Stimulated activated CD4-positive, alpha-beta T cell treated with anti-CD3 and anti-CD28 coated beads, Interleukin-4, amount 100 ng/mL, for 1 hour (primary cell): ENCODE data around the gene TCFL5.

Experiments used
- DNase-seq: peaks from one replicate; pipeline ENCODE4 v3.0.0-alpha.2; 2020

Gene TCFL5

DNA sequence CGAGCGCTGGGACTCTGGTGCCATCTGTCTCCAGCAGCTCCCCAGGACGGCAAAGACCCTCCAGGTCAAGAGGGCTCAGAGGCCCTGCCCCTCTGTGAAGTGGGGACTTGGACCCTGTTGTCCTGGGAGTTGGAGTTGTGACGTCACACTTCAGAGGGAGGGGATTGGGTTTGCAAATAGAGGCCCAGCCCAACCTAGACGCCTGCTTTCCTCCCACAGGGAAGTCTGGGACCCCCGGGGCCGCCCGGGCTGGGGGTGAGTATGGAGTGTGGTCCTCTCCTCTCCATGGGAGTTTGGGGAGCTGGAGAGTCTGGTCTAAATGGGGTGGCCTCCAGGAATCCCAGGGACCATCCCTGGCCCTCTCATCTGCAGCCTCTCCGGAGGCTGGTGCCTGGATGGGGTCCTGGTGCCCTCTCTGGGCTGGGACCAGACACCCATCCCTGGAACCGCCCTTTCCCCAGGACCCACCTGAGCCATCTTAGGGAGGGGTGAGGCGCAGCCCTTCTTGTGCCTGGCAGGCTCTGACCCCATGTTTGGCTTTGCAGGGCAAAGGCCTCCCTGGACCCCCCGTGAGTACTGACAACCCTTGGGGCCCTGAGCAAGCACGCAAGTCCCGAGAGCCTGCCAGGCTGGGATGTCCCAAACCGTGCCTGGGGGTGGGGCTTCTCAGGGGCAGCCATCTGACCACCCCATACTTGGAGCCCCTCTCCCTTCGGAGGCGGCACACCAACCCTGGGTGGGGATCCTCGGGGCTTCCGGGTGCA, 40.5 kb downstream of the TCFL5 start:
- DNase-seq, result no peak

DNA sequence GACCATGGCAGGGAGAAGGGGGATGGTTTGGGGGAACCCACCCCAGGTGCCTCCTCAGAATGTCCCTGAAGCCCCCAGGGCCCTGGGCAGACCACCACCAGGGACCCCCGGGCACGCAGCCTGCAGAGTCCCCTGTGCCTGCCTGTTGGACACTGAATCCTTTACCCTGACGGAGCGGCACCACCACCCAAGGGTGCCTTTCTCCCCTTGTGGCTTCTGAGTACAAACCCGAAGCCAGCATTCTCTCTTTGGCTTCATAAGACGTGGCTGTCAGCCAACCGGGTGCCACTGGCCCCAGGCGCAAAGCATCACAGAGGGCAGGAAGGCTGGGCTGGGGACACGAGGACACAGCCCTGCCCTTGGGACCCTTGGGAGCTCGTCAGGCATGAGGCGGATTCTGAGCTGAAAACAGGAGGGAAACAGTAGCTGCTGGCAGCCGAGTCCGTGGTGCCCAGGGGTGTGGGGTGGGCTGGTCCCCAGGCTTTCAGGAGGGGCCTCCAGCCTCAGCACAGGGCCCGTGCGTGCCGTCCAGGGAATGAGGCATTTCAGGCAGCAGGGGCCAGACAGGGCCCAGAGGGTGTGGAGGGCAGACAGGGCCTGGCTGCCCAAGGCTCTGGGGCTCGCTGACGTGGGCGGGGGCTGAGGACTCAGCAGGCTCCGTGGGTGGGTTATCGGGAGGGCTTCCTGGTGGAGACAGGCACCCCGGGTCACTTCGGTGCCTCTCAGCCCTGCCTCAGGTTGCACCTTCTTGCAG, 41.2 kb downstream of the TCFL5 start:
- no peak for DNase-seq

DNA sequence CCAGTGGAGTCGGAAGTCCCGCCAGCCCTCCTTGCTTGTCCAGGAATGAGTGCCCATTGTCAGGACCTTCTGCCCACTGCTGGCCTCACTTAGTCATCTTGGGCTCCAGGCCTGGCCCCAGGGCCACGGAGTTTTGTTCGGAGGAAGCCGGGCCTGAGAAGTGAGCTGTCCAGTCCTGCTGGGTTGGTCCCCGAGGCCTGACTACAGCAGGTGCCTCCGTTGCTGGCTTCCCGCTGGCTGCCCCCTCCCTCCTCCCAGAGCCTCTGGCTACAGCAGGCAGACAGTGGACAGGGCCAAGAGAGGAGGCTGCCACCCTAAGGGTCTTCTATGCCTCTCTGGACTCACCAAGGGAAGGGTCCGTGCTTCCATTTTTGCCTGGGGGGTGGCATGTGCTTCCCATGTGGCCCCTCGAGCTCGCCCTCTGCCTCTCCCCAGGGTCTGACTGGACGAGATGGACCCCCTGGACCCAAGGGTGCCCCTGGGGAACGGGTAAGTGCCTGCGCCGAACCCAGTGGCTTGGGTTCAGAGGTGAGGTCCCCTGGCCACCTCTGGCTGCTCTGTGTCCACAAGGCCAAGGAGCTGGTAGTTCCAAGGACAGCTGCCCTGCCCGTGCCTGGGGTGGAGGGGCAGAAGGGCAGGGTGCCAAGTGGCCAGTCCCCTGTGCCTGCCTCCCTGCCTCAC, 42.0 kb downstream of the TCFL5 start:
- no peak for DNase-seq

DNA sequence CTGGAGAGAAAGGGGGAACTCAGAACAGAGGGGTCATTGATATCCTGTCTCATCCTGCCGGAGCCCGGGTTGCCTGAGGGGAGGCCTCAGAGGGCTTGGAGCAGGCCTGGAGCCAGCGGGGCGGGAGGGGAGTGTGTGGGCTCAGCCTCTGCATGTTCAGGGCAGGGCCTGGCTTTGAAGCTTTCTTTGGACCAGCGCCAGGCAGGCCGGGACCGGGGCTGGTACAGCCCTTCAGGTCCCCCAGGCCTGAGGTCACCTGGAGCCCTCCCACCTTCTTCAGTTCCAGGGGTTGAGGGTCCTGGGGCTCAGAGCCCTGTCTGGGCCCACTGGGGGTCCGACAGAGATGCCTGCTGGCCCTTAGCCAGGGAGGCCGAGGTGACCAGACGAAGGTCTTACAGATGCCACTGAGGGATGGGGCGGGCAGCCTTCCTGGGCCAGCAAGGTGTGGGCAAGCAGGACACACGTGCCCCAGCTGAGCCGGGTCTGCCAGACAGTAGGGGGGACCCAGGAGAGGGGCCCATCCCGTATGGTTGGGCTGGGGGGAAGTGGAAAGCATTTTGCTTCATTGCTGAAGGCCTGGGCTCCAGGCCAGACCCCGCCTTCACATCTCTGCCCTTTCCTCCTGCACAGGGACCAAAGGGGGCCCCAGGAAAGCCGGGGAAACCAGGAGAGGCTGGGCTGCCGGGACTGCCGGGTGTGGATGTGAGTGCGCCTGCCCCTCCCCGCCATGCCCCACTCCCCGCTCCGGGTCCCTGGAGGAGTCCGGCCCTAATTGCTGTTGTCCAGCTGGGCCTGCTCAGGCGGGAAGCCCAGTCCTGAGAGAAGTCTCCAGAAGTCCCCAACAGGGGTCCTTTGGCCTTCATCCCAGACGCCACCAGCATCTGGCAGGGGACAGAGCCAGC, 42.8 kb downstream of the TCFL5 start:
- DNase-seq, result no peak

DNA sequence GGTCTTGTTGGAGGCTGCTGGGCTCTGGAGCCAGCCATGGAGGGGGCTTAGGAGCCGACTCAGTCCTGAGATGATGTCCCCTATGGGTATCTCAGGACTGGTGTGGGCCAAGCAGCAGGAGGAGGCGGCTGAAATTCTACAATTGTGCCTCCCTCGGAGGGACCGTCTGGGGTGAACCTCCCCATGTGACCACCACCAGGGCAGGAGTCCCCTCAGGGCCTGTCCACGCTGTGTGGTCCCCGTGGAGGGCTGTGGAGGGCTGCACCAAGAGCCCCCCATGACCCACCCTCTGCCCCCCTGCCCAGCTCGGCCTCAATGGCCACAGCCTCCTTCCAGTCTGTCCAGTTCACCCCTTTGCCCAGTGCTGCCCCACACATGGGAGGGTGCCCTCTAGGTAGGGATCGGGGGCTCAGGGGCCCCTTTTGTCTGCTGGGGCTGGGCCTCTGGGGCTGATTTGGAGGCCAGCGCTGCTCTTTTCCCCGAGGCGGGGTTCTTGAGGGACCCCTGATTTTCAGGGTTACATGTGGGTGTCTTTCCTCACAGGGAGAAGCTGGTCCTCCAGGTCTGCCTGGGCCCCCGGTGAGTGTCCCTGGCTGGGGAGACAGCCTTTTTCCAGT, 43.5 kb downstream of the TCFL5 start:
- no peak for DNase-seq

DNA sequence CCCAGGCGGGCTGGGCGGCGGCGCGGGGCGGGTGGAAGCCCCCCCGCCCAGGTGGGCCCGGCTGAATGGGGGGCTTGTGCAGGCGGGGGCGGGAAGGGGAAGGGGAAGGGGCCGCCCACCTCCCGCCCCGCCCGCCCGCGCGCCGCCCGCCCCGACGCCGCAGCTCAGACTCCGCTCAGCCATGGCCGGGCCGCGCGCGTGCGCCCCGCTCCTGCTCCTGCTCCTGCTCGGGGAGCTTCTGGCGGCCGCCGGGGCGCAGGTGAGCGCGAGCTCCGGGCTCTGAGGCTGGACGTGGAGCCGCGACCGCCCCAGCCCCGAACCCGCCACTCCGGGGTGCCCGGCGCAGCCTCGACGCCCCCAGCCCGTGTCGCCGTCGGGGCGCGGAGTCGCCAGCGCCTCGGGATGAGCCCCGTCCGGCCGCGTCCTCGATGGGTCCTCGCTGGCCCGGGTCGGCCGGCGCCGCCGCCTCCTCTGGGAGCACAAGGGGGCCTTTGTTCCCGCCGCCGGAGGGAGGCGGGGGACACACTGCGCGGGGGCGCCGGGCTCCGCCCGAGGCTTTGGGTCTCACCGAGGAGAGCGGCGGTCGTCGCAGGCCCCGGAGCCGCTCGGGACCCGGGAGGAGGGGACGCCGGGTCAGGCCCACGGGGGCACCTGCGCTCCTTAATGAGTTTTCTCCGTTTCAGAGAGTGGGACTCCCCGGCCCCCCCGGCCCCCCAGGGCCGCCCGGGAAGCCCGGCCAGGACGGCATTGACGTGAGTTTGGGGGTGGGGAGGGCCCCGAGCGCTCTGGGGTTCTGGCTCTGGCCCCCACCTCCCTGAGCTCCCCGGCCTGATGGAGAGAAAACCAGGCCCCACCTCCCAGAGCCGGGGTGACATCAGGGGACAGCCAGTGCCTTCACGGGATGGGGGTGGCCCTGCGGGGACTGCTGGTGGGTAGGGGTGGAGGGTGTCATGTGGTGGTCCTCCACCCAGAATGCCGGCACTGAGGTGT, 44.4 kb downstream of the TCFL5 start, which contains the start of gene COL9A3:
COL9A3 (plus strand) TSS at position 167 of the 990 bp plus-strand sequence; CDS start at position 182, 15 bp downstream.
- no peak for DNase-seq

DNA sequence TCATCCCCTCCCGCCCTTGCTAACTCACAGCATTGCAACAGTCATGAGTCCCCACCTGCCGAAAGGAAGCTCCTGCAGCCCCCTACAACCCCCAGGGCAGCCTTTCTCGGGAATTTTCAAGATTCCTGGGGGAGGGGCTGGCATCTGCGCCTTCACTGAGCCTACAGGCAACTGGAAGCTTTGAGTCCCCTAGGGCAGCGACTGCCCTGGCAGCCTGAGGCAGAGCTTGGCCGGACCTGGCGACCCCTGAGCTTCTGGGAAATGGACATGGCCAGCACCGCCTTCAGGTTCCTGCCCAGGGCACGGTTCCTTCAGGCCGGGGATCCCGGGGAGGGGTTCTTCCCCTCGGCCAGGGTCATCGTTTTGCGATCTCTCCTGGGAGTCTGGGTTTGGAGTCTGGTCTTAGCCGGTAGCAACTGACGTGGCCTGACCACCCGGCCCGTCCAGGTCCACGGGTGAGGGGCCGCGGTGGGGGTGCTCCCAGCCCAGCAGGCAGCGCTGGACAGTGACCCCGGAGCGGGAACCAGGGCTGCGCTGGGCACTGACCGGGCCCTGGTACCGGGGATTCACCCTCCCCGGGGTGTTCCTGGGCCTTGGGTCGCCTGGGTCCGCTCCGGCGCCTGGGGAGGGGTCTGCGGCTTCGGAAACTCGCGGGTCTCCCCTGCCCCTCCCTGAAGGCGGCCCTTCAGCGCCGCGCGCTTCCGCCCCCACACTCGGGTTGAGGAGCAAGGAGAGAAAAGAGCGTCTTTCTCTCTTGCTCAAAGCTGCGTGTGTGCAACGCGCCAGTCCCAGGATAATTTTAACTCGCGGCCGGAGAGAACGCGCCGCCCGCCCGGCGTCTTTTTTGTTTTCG, 45.4 kb downstream of the TCFL5 start:
- no peak for DNase-seq

DNA sequence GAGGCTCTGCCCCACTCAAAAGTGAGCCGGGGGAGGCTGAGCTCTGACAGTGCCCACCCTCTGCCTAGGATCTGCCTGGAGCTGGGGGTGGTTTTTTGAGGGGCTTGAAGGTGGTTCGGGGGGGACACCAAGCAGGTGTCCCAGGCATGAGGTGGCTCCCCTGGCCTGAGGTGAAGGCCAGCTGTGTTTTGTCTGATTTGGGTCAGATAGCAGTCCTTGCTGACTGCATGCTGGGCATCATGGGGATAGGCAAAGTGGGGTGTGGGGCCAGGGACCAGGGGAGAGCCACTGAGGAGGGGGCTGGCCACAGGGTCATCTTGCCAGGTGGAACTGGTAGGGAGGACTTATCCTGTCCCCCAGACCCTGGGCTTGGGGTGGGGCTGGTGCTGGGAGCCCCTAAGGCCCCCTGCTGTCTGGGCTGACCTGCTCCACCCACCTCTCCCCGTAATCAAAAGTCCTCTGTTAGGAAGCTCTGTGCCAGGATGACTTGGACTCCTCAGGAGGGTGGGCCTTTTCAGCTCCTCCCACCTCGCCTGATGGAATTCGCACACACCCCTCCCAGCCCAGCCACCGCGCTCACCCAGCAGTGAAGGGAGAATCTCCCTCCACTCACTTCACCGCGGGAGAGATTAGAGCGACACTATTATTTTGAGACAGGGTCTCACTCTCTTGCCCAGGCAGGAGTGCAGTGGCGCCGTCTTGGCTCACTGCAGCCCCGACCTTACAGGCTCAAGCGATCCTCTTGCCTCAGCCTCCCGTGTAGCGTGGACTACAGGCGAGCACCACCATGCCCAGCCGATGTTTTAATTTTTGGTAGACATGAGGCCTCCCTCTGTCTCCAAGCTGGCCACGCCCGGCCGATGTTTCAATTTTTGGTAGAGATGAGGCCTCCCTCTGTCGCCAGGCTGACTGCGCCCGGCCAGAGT, 46.3 kb downstream of the TCFL5 start:
- no peak for DNase-seq

DNA sequence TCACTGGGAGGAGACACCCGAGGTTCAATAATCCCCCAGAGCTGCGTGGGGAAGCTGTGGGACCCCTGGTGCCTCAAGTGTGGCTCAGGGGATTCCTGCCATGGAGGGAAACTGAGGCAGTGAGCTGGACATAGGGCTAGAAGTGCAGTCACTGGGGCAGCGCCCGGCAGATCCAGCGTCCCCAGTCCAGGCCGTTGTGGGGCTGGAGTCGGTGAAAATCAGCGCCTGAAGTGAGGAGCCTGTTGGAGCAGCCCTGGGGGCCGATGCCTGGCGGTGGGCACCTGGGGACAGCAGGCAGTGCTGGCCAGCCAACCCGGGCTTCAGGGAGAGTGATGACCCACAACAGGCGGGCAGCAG, 46.9 kb downstream of the TCFL5 start:
- DNase-seq, result no peak

DNA sequence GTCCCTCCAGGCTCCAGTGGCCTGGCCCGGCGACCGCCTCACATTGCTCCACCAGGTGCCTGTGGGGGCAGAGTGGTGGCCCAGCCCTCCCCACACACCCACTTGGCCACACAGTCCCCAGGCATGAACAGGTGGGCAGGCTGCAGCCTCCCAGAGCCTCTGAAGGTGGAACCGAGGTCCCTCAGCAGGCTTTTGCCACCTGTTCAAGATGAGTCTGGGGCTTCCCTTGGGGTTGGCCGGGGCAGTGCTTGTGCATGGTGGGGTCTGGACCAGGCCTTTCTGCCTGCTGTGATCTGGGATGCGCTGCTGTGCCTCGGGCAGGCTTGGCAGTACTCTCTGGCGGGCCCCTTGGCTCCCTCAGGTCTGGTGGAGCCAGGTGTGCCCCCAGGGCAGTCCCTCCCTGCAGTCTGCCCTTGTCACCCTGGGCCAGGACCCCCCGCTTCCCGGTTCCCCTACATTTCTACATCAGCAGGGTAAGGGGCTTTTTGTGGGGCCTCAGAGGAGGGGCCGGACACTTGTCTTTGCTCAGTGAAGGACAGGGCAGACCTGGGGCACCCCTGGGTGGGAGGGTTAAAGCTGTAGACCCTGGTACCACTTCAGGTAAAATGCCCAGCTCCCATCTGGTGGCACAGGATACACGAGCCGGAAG, 47.4 kb downstream of the TCFL5 start:
- no peak for DNase-seq

DNA sequence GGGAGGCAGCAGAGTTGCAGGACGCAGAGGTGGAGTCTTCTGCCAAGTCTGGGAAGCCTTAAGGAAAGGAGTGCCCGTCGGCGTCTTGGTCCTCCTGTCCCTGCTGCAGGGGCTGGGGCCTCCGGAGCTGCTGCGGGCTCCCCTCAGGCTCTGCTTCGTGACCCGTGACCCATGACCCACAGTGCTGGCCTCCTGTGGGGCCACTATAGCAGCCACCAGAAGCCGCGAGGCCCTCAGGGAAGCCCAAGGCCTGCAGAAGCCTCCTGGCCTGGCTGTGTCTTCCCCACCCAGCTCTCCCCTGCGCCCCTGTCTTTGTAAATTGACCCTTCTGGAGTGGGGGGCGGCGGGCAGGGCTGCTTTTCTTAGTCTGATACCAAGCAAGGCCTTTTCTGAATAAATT, 48.0 kb downstream of the TCFL5 start:
- no peak for DNase-seq

DNA sequence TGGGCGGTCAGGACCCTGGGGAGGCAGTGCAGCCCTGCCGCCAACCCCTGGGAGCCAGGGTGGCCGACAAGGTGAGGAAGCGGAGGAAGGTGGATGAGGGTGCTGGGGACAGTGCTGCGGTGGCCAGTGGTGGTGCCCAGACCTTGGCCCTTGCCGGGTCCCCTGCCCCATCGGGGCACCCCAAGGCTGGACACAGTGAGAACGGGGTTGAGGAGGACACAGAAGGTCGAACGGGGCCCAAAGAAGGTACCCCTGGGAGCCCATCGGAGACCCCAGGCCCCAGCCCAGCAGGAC, 48.8 kb downstream of the TCFL5 start:
- DNase-seq, result no peak

DNA sequence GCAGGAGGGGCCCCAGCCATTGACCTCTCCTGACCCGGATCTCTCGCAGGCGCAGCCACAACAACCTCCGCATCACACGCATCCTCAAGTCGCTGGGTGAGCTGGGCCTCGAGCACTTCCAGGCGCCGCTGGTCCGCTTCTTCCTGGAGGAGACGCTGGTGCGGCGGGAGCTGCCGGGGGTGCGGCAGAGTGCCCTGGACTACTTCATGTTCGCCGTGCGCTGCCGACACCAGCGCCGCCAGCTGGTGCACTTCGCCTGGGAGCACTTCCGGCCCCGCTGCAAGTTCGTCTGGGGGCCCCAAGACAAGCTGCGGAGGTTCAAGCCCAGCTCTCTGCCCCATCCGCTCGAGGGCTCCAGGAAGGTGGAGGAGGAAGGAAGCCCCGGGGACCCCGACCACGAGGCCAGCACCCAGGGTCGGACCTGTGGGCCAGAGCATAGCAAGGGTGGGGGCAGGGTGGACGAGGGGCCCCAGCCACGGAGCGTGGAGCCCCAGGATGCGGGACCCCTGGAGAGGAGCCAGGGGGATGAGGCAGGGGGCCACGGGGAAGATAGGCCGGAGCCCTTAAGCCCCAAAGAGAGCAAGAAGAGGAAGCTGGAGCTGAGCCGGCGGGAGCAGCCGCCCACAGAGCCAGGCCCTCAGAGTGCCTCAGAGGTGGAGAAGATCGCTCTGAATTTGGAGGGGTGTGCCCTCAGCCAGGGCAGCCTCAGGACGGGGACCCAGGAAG, 49.3 kb downstream of the TCFL5 start:
- no peak for DNase-seq

DNA sequence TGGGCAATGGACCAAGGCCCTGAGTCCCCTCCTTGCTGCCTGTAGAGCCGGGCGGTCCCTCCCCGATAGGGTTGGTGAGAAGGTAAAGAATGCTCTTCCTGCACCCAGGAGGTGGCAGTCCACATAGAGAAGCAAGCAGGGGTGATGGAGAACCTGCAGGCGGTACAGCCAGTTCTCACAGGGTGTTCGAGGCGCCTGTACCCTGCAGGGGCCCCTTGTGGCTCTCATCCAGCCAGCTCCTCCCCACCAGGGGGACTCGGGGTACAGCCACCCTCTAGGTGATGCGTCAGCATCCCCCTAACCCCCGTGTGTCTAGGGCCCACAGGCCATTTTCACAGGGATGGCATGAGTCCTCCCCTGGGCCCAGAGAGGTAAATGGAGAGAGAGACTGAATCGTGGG, 49.9 kb downstream of the TCFL5 start:
- no peak for DNase-seq

DNA sequence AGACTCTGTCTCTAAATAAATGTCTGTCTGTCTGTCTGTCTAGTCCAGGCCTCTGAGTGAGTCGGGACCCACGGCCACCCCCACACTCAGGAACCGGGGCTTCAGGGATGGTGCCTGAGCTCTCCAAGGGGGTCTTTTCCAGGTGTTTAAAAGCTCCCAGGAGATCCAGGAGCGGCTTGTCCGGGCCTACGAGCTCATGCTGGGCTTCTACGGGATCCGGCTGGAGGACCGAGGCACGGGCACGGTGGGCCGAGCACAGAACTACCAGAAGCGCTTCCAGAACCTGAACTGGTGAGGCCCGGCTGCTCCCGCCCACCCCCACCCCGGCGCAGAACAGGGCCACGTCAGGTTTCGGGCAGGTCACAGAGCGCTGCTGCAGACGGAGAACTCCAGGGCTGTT, 50.3 kb downstream of the TCFL5 start:
- no peak for DNase-seq

DNA sequence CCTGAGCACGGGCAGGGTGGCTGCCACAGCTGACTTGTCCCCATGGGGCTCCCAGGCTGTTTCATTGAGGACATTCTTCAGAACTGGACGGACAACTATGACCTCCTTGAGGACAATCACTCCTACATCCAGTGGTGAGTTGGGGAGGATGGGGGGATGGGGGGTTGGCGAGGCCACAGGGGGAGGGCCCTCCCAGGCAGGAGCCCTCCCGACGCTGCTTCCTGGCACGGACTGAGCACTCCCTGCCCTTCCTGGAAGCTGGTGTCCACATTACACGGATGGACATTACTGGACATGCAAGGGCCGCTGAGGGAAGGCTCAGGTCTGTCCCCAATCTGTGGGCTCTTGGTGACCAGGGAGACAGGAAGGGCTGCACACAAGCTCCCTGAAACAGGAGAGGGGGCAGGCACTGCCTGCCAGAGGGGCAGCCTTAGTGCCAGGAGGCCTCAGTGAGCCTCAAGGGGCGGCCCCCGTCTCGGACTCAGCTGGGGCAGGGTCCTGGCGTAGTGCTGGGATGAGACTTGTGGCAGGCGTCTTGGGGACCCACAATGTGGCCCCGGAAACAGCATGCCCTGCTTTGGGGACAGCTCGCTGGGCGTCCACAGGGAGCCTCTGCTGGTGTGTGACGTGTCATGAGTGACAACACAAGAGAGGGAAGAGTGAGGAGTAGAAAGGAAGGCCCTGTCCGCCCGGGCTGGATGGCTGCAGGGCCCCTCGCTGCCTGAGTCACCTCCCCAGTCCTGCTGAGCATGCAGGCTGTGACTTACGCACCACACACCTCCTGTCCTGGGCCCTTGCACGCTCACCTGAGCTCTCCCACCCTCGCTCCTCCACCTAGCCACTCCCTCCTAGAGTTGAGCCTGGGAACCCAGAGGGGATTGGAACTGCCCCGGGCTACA, 51.8 kb downstream of the TCFL5 start:
- no peak for DNase-seq
